ENCODE results near the gene ACBD4. TPM values are rescaled to one million over a fixed set of nuclear protein-coding genes. Genes with fewer than 3 reads are reported as not detected.

Gene ACBD4
- total RNA-seq, 4 donors from 2014 or later, result 25.9 to 41.9 (median 28.2) TPM

DNA sequence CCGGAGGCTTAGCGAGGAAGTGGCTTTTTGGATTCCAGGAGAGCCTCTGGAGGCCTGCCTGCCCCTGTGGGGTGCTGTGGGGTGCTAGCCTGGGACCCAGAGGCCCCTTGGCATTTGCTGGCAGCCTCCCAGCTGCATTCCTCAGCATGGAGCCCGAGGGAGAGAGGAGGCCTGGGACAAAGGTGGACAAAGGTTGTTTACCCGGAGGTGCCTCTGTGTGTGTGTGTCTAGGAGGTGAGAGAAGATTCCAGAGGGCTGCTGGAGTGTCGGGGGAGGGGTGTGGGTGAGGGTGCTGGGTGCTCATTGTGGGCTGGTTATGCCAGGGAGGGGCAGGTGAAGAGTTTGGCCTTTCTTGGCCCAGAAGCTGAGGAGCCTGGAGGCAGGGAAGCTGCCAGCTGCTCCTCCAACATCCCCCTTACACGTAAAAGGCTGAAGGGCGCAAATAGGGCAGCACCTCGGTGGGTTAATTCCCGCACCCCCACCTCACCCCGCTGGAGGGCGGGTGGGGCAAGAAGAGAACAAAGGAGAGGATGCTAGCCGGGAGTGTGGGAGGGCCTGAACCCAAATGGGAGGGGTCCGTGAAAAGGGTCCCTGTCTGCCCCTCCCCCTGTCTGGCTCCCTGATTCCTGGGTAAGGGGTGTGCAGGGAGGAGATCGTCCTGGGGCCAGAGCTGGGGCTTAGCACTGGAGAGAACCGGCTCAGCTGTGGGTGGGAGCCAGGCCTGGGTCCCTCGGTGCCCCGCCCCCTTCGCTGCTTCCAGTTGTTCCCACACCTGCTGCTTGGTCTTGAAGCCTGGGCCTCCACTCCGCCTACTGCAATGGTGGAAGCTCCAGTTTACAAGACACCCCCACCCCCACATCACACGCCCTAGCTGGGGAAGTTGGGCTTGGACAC, 36.1 kb downstream of the ACBD4 start:
- DNase-seq (ENCODE audit: low spot score in 2 of 2), result no peak
- 23 to 25% methylated on average over 17 to 20 of the region's 20 CpGs for WGBS, 2 donors
- peaks cover 0 to 60% (median 38%) of the 10 kb centered on the region in 4 donors for H3K4me1 ChIP-seq
- H3K4me3 ChIP-seq, result peak overlapping the region; percentile 22 to 44 (median 35)
- peaks cover 0 to 13% (median 0%) of the 10 kb centered on the region in 3 donors for H3K36me3 ChIP-seq
- TF ChIP-seq EP300 (IDR thresholded peaks at IDR 0.05), result no peak
- TF ChIP-seq, protein P1, sequence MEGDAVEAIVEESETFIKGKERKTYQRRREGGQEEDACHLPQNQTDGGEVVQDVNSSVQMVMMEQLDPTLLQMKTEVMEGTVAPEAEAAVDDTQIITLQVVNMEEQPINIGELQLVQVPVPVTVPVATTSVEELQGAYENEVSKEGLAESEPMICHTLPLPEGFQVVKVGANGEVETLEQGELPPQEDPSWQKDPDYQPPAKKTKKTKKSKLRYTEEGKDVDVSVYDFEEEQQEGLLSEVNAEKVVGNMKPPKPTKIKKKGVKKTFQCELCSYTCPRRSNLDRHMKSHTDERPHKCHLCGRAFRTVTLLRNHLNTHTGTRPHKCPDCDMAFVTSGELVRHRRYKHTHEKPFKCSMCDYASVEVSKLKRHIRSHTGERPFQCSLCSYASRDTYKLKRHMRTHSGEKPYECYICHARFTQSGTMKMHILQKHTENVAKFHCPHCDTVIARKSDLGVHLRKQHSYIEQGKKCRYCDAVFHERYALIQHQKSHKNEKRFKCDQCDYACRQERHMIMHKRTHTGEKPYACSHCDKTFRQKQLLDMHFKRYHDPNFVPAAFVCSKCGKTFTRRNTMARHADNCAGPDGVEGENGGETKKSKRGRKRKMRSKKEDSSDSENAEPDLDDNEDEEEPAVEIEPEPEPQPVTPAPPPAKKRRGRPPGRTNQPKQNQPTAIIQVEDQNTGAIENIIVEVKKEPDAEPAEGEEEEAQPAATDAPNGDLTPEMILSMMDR (IDR thresholded peaks at IDR 0.05), result peak in 1 of 5 experiments; percentile 9
- no peak for TF ChIP-seq POLR2A (IDR thresholded peaks at IDR 0.05)
- peak overlapping the region; percentile 82 to 97 (median 92) for H3K27ac ChIP-seq
- no peaks in the 10 kb centered on the region for H3K27me3 ChIP-seq
- H3K9me3 ChIP-seq, result no peaks in the 10 kb centered on the region

- 43% methylated on average over 5 of the region's 5 CpGs for WGBS, 2 donors
- H3K27me3 ChIP-seq, result no peaks in the 10 kb centered on the region
- no peak for TF ChIP-seq EP300 (IDR thresholded peaks at IDR 0.05)
- TF ChIP-seq POLR2A (IDR thresholded peaks at IDR 0.05), result no peak
- TF ChIP-seq, protein P1 (IDR thresholded peaks at IDR 0.05), result no peak
- peaks cover 0 to 13% (median 0%) of the 10 kb centered on the region in 3 donors for H3K36me3 ChIP-seq
- no peaks in the 10 kb centered on the region for H3K9me3 ChIP-seq
- H3K4me3 ChIP-seq, result peak overlapping the region; percentile 22 to 44 (median 35)
- H3K4me1 ChIP-seq, result peaks cover 0 to 63% (median 38%) of the 10 kb centered on the region in 4 donors
- no peak for DNase-seq (ENCODE audit: low spot score in 2 of 2)
- H3K27ac ChIP-seq, result peak overlapping the region; percentile 82 to 97 (median 92)
Observed at GRCh38 chr17:45172232-45172540, 36.7 kb downstream of the ACBD4 start.

GRCh38 chr17:45172541-45173286, 37.2 kb downstream of the ACBD4 start:
- DNase-seq (ENCODE audit: low spot score in 2 of 2), result peak in 1 of 2 donors; percentile 28
- Histone ChIP-seq H3K36me3 (peaks cover 0 to 13% (median 0%) of the 10 kb centered on the region in 3 donors), H3K27me3 (no peaks in the 10 kb centered on the region), H3K27ac (peak overlapping the region; percentile 82 to 97 (median 92)), H3K4me3 (peak overlapping the region; percentile 22 to 44 (median 35)), H3K9me3 (no peaks in the 10 kb centered on the region), H3K4me1 (peaks cover 0 to 66% (median 41%) of the 10 kb centered on the region in 4 donors)
- TF ChIP-seq, protein P1 (IDR thresholded peaks at IDR 0.05), result peak in 2 of 5 experiments; percentile 16 to 50
- TF ChIP-seq POLR2A (IDR thresholded peaks at IDR 0.05) (peak in 1 of 2 donors; percentile 34), EP300 (IDR thresholded peaks at IDR 0.05) (peak in 1 of 2 donors; percentile 75)
- WGBS, 2 donors, result 14 to 19% methylated on average over 10 of the region's 10 CpGs

- peak overlapping the region in 3 of 4 donors; percentile 20 to 97 (median 82) for H3K27ac ChIP-seq
Observed at GRCh38 chr17:45175759-45176115, 40.2 kb downstream of the ACBD4 start.

More at GRCh38 chr17:45175759-45176115, 40.2 kb downstream of the ACBD4 start:
- TF ChIP-seq, protein P1 (IDR thresholded peaks at IDR 0.05), result no peak
- Histone ChIP-seq H3K27me3 (no peaks in the 10 kb centered on the region), H3K4me1 (peaks cover 0 to 58% (median 35%) of the 10 kb centered on the region in 4 donors), H3K4me3 (no peak overlapping the region), H3K36me3 (no peaks in the 10 kb centered on the region), H3K9me3 (no peaks in the 10 kb centered on the region)
- 79 to 87% methylated on average over 3 of the region's 3 CpGs for WGBS, 2 donors
- DNase-seq (ENCODE audit: low spot score in 2 of 2), result no peak

Measured in tibial nerve (tissue), 4 donors.